Chondrocyte (in vitro differentiated cells): ENCODE measurements around the gene IL2RA. TPM values are rescaled to one million over a fixed set of nuclear protein-coding genes. Genes with fewer than 3 reads are reported as not detected.

Experiments
- DNase-seq: peaks from one replicate; pipeline ENCODE4 v3.0.0; 2021; ENCODE audit warnings: mixed read lengths, low spot score
- H3K27ac Mint-ChIP-seq: one replicate; pipeline ENCODE4 v1.8.0; 2021; ENCODE audit warnings: mild to moderate bottlenecking, moderate library complexity, mixed read lengths; ENCODE audit not compliant: unreplicated experiment
- H3K27me3 Mint-ChIP-seq: 2 replicates; pipeline ENCODE4 v1.8.0; 2021; ENCODE audit warnings: low read depth, mixed read lengths
- H3K36me3 Mint-ChIP-seq: 2 replicates; pipeline ENCODE4 v1.8.0; 2021; ENCODE audit warnings: low read depth, mixed read lengths
- H3K4me1 Mint-ChIP-seq: 2 replicates; pipeline ENCODE4 v1.8.0; 2021; ENCODE audit warnings: low read depth, mild to moderate bottlenecking, mixed read lengths
- H3K4me3 Mint-ChIP-seq: one replicate; pipeline ENCODE4 v1.8.0; 2021; ENCODE audit warnings: mild to moderate bottlenecking, moderate library complexity, mixed read lengths; ENCODE audit not compliant: unreplicated experiment
- H3K9me3 Mint-ChIP-seq: 2 replicates; pipeline ENCODE4 v1.8.0; 2021; ENCODE audit warnings: low read depth, mixed read lengths
- CTCF ChIP-seq: fragments of 200-600 bp; sonication (generic); IDR thresholded peaks from 2 replicates; pipeline ENCODE4 v1.5.0; 2021; ENCODE audit warnings: antibody characterized with exemption, mild to moderate bottlenecking, moderate library complexity
- total RNA-seq: library from RNA; stranded (reverse); gene quantifications from 3 replicates; pipeline ENCODE4 v1.2.1, GENCODE V29; 2021

The IL2RA gene
- total RNA-seq, 1 donor from 2014 or later, result not detected

GRCh38 chr10:6049031-6049400, 13.2 kb downstream of the IL2RA start:
- Mint-ChIP-seq H3K9me3 (no peaks in the 10 kb centered on the region), H3K27me3 (peaks cover 63% of the 10 kb centered on the region), H3K27ac (no peak overlapping the region), H3K36me3 (no peaks in the 10 kb centered on the region), H3K4me3 (no peak overlapping the region), H3K4me1 (peaks cover 8% of the 10 kb centered on the region)
- TF ChIP-seq CTCF, result no peak
- no peak for DNase-seq

- peaks cover 65% of the 10 kb centered on the region for H3K27me3 Mint-ChIP-seq
- H3K36me3 Mint-ChIP-seq, result no peaks in the 10 kb centered on the region
- no peak for TF ChIP-seq CTCF
- no peaks in the 10 kb centered on the region for H3K9me3 Mint-ChIP-seq
- no peak for DNase-seq
- no peak overlapping the region for H3K4me3 Mint-ChIP-seq
- H3K27ac Mint-ChIP-seq, result no peak overlapping the region
- peaks cover 8% of the 10 kb centered on the region for H3K4me1 Mint-ChIP-seq
Observed at GRCh38 chr10:6048281-6049030, 13.7 kb downstream of the IL2RA start.

GRCh38 chr10:6047847-6048246, 14.3 kb downstream of the IL2RA start:
- Mint-ChIP-seq H3K27me3 (peaks cover 69% of the 10 kb centered on the region), H3K36me3 (no peaks in the 10 kb centered on the region), H3K4me3 (no peak overlapping the region), H3K4me1 (peaks cover 8% of the 10 kb centered on the region), H3K9me3 (no peaks in the 10 kb centered on the region), H3K27ac (no peak overlapping the region)
- no peak for DNase-seq
- no peak for TF ChIP-seq CTCF

GRCh38 chr10:6046773-6047611, 15.2 kb downstream of the IL2RA start:
- H3K9me3 Mint-ChIP-seq, result no peaks in the 10 kb centered on the region
- no peak overlapping the region for H3K27ac Mint-ChIP-seq
- TF ChIP-seq CTCF, result no peak
- H3K36me3 Mint-ChIP-seq, result no peaks in the 10 kb centered on the region
- peaks cover 8% of the 10 kb centered on the region for H3K4me1 Mint-ChIP-seq
- DNase-seq, result no peak
- peaks cover 64% of the 10 kb centered on the region for H3K27me3 Mint-ChIP-seq
- no peak overlapping the region for H3K4me3 Mint-ChIP-seq

GRCh38 chr10:6045878-6046772, 16.0 kb downstream of the IL2RA start:
- Mint-ChIP-seq H3K27me3 (peaks cover 68% of the 10 kb centered on the region), H3K36me3 (no peaks in the 10 kb centered on the region), H3K4me1 (peaks cover 6% of the 10 kb centered on the region), H3K4me3 (no peak overlapping the region), H3K9me3 (no peaks in the 10 kb centered on the region), H3K27ac (no peak overlapping the region)
- TF ChIP-seq CTCF, result no peak
- DNase-seq, result no peak
